Heart left ventricle (tissue), 16 donors: ENCODE measurements around the gene SPPL3. TPM values are rescaled to one million over a fixed set of nuclear protein-coding genes. Genes with fewer than 3 reads are reported as not detected.

Experiments
- ATAC-seq, 4 donors: fragments of 200-7000 bp; cut with Tn5 transposase; one replicate each; pipeline ENCODE4 v1.9.1; 2020 to 2022; ENCODE audit warnings: moderate library complexity in 4 of 4, mild to moderate bottlenecking in 3 of 4, moderate number of reproducible peaks in 1 of 4
- DNase-seq, 5 donors: peaks; one replicate each; pipeline ENCODE4 v3.0.0-alpha.2; 2020
- H3K27ac ChIP-seq, 12 donors: fragments of 200-600 bp; sonication (generic) in 4 of 12; one replicate each; pipeline versions ENCODE4 v1.5.0 to v1.8.0; 2016 to 2022; ENCODE audit warnings: mild to moderate bottlenecking in 2 of 12
- H3K27me3 ChIP-seq, 9 donors: fragments of 200-600 bp; sonication (generic) in 2 of 9; one replicate each; pipeline versions ENCODE4 v1.5.1 to v1.8.0; 2016 to 2022; ENCODE audit warnings: mild to moderate bottlenecking in 3 of 9
- H3K36me3 ChIP-seq, 9 donors: fragments of 200-600 bp; sonication (generic) in 2 of 9; one replicate each; pipeline versions ENCODE4 v1.5.0 to v1.8.0; 2018 to 2022; ENCODE audit warnings: mild to moderate bottlenecking in 2 of 9
- H3K4me1 ChIP-seq, 12 donors: fragments of 200-600 bp; sonication (generic) in 4 of 12; one replicate each; pipeline versions ENCODE4 v1.5.0 to v1.8.0; 2016 to 2022; ENCODE audit warnings: mild to moderate bottlenecking in 3 of 12
- H3K4me3 ChIP-seq, 12 donors: fragments of 200-600 bp; sonication (generic) in 4 of 12; one replicate each; pipeline versions ENCODE4 v1.5.0 to v1.8.0; 2017 to 2022; ENCODE audit warnings: mild to moderate bottlenecking in 9 of 12, moderate library complexity in 4 of 12
- H3K9me3 ChIP-seq, 12 donors: fragments of 200-600 bp; sonication (generic) in 4 of 12; one replicate each; pipeline versions ENCODE4 v1.5.0 to v1.8.0; 2016 to 2022; ENCODE audit warnings: mild to moderate bottlenecking in 1 of 12
- CTCF ChIP-seq, 12 donors: fragments of 200-600 bp; sonication (generic) in 4 of 12; IDR thresholded peaks; one replicate each; pipeline versions ENCODE4 v1.5.0 to v1.8.0; 2018 to 2022; ENCODE audit warnings: antibody characterized with exemption in 12 of 12, mild to moderate bottlenecking in 5 of 12
- POLR2A ChIP-seq, 2 donors: fragments of 450-650 bp; IDR thresholded peaks; one replicate each; pipeline ENCODE4 v1.6.1; 2017; ENCODE audit warnings: antibody characterized with exemption in 2 of 2, mild to moderate bottlenecking in 2 of 2, moderate library complexity in 2 of 2
- WGBS, 4 donors: extraction: QIAGEN DNeasy Blood & Tissue Kit in 2 of 4; methylation state at CpG; one replicate each; pipeline versions ENCODE4 v1.1.5 to v1.1.7; 2013 to 2018; 5-methylcytosine and 5-hydroxymethylcytosine counted together
- intact Hi-C, 10 donors: fragments of 100-400 bp; cut with DNase I; formaldehyde crosslinking; loops; one replicate each; pipeline versions ENCODE4 v1.11.1 to v1.14.2; 2022
- polyA plus RNA-seq, 2 donors: library from polyadenylated mRNA; stranded (reverse); fragments of 200-250 nt; gene quantifications; one replicate each; pipeline ENCODE4 v1.2.3, GENCODE V29; 2013
- total RNA-seq, 9 donors: library from RNA; depleted of rRNA in 2 of 9; stranded (reverse); fragments of >200 nt in 2 of 9; fragmentation: NEBNext Ultra II Directional in 3 of 9; extraction: Animal tissue kit (Norgen Biotek cat#: 25700) in 3 of 9; gene quantifications; one replicate each; pipeline versions ENCODE4 v1.1.0 to v1.2.4, GENCODE V29; 2016 to 2023
- donor health status: ischemic (EF 13 %, LVEDD 7.1; RV severe dilation, severe dysfunction).
- donor health status: healthy with polysubstance abuse.
- donor health status: DM: no; HTN: yes; CAD: no.
- donor health status: DM: no; HTN: no; CAD: no.
- donor health status: ischemic (EF 25% LVEDD 6.9; RV normal size, moderate dysfunction).
- donor health status: ischemic (EF 25% LVEDD 5.7; RV mildly dilated, moderate dysfunction).
- donor health status: healthy.
- donor health status: DM: yes; HTN: yes; CAD: no.
- donor health status: ischemic (EF 35%, LVEDD 5.7; RV mildly dilated, moderate dysfunction).
- donor health status: nonischemic (EF 11% LVEDD 7.7; RV severe dilation, severe dysfunction).
- donor health status: DM: yes; HTN: yes; CAD: no.
- donor health status: PGD.
- donor health status: ischemic (EF 29% LVEDD 5.4; RV normal size, mild dysfunction).
- donor health status: nonischemic (EF 23%, LVEDD 6.1; RV moderate dilation, normal function).

Gene SPPL3
- total and polyA plus RNA-seq, 11 donors = 8.2 to 48.2 (median 26.5) TPM

- H3K4me3 ChIP-seq = no peak overlapping the region
- DNase-seq = no peak
- intact Hi-C loops = no loop called here
- no peak for ATAC-seq
- 87 to 92% (median 89%) methylated on average over 7 of the region's 7 CpGs for WGBS, 4 donors
- H3K9me3 ChIP-seq = no peaks in the 10 kb centered on the region
- H3K27me3 ChIP-seq = no peaks in the 10 kb centered on the region
- H3K36me3 ChIP-seq = peaks cover 0 to 19% (median 3%) of the 10 kb centered on the region in 9 donors
- no peak overlapping the region for H3K27ac ChIP-seq
- peaks cover 4 to 54% (median 24%) of the 10 kb centered on the region in 12 donors for H3K4me1 ChIP-seq
- no peak for TF ChIP-seq POLR2A (IDR thresholded peaks at IDR 0.05)
- no peak for TF ChIP-seq CTCF (IDR thresholded peaks at IDR 0.05)
These were observed 8.6 kb downstream of the SPPL3 start for GRCh38 chr12:120895532-120895931.

GRCh38 chr12:120892265-120892664, 11.9 kb downstream of the SPPL3 start:
- Histone ChIP-seq H3K4me1 (peaks cover 4 to 66% (median 20%) of the 10 kb centered on the region in 12 donors), H3K27ac (peak overlapping the region in 10 of 12 donors; percentile 12 to 63 (median 30)), H3K27me3 (no peaks in the 10 kb centered on the region), H3K9me3 (no peaks in the 10 kb centered on the region), H3K36me3 (peaks cover 0 to 19% (median 0%) of the 10 kb centered on the region in 9 donors), H3K4me3 (no peak overlapping the region)
- no peak for DNase-seq
- TF ChIP-seq POLR2A (IDR thresholded peaks at IDR 0.05) (no peak), CTCF (IDR thresholded peaks at IDR 0.05) (no peak)
- WGBS, 4 donors = 18 to 46% (median 38%) methylated on average over 5 of the region's 5 CpGs
- intact Hi-C loops = loop anchor here in 1 of 10 donors (5.0 kb wide), 1 partner anchor 35 kb away; no protein-coding TSS in a partner anchor
- ATAC-seq = peak in 2 of 4 donors; percentile 32 to 49

GRCh38 chr12:120890963-120891362, 13.2 kb downstream of the SPPL3 start:
- ATAC-seq (peak in 2 of 4 donors; percentile 15 to 39), DNase-seq (no peak)
- 57 to 73% (median 61%) methylated on average over 2 of the region's 2 CpGs for WGBS, 4 donors
- Histone ChIP-seq H3K36me3 (peaks cover 0 to 19% (median 0%) of the 10 kb centered on the region in 9 donors), H3K4me3 (no peak overlapping the region), H3K27me3 (no peaks in the 10 kb centered on the region), H3K9me3 (no peaks in the 10 kb centered on the region), H3K27ac (peak overlapping the region in 5 of 12 donors; percentile 12 to 63 (median 28)), H3K4me1 (peaks cover 0 to 66% (median 20%) of the 10 kb centered on the region in 12 donors)
- TF ChIP-seq POLR2A (IDR thresholded peaks at IDR 0.05) (no peak), CTCF (IDR thresholded peaks at IDR 0.05) (no peak)
- intact Hi-C loops = loop anchor here in 1 of 10 donors (5.0 kb wide), 1 partner anchor 34 kb away; no protein-coding TSS in a partner anchor

DNA sequence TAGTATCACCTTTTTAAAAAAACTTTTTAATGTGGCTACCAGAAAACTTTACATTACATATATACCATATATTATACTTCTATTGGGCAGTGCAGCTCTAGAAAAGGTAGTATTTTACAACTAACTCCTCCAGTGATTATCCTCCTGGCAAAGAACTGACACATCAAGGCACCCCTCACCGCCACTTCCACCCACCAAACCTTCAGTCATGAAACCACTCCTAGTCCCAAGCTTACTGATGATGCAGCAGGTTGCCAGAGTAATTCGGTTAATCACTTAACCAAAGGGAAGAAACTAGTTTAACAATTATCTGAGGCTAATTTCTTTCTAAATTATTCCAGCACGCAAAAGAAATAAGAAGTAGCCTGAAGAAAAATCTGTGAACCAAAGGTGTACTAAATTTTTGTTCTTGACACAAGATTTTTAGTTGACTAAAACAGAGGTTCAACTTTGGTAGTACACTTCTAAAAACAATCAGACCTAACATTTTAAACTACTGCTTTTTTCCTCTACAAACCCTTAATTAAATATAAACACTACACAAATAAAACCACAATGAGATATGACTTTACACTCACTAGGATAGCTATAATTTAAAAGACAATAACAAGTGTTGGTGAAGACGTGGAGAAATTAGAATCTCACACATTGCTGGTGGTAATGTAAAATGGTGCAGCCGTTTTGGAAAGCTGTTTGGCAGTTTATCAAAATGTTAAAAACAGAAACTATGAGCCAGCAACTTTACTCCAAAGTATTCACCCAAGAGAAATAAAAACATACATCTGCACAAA, 16.7 kb downstream of the SPPL3 start:
- H3K27me3 ChIP-seq = no peaks in the 10 kb centered on the region
- no peaks in the 10 kb centered on the region for H3K36me3 ChIP-seq
- DNase-seq = no peak
- no peak for TF ChIP-seq POLR2A (IDR thresholded peaks at IDR 0.05)
- no peak for TF ChIP-seq CTCF (IDR thresholded peaks at IDR 0.05)
- no peak for ATAC-seq
- intact Hi-C loops = loop anchor here in 1 of 10 donors (5.0 to 10.0 kb wide), 2 partner anchors 40 to 1177 kb away; no protein-coding TSS in a partner anchor
- H3K27ac ChIP-seq = no peak overlapping the region
- H3K4me3 ChIP-seq = no peak overlapping the region
- H3K9me3 ChIP-seq = no peaks in the 10 kb centered on the region
- peaks cover 0 to 69% (median 24%) of the 10 kb centered on the region in 12 donors for H3K4me1 ChIP-seq
- WGBS, 4 donors = 50 to 64% (median 63%) methylated on average over 5 of the region's 5 CpGs
